ENCODE data around the gene TRIM69.
A peak's percentile ranks its signal among the peaks of the same experiment; 100 is the strongest.
"Not testable (repeated sequence)": the region's sequence is repeated elsewhere in the genome, so short reads cannot be mapped to it uniquely, and the experiment has no call there.

The TRIM69 gene

GRCh38 chr15:44743454-44743853 is 7.1 kb downstream of the TRIM69 start:
- DNase-seq (ENCODE audit: low spot score): not testable (repeated sequence)

DNA sequence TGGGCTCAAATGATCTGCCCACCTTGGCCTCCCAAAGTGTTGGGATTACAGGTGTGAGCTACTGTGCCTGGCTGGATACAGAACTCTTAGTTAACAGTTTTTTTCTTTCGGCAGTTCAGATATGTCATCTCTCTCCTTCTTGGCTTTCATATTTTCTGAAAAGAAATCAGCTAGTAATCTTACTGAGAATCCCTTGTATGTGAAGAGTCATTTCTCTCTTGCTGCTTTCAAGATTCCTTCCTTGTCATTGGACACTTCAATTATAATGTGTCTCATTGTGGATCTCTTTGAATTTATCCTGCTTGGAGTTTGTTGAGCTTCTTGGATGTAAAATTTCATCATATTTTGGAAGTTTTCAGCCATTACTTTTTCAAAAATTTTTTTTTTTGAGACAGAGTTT is 17.0 kb downstream of the TRIM69 start:
- no peak for DNase-seq (ENCODE audit: low spot score)

GRCh38 chr15:44763187-44763586 is 26.9 kb downstream of the TRIM69 start:
- DNase-seq (ENCODE audit: low spot score): no peak

- no peak for DNase-seq (ENCODE audit: low spot score)
Observed at GRCh38 chr15:44763848-44764247, 27.5 kb downstream of the TRIM69 start.

- no peak for DNase-seq (ENCODE audit: low spot score)
Observed at GRCh38 chr15:44765036-44765435, 28.7 kb downstream of the TRIM69 start.

GRCh38 chr15:44769521-44769920 is 33.2 kb downstream of the TRIM69 start:
- DNase-seq (ENCODE audit: low spot score): no peak

DNA sequence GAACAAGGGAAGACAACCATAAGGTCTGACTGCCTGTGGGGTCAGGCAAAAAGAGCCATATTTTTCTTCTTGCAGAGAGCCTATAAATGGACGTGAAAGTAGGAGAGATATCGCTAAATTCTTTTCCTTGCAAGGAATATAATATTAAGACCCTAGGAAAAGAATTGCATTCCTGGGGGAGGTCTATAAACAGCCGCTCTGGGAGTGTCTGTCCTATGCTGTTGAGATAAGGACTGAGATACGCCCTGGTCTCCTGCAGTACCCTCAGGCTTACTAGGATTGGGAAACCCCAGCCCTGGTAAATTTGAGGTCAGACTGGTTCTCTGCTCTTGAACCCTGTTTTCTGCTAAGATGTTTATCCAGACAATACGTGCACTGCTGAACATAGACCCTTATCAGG is 34.4 kb downstream of the TRIM69 start:
- DNase-seq (ENCODE audit: low spot score): not testable (repeated sequence)

DNA sequence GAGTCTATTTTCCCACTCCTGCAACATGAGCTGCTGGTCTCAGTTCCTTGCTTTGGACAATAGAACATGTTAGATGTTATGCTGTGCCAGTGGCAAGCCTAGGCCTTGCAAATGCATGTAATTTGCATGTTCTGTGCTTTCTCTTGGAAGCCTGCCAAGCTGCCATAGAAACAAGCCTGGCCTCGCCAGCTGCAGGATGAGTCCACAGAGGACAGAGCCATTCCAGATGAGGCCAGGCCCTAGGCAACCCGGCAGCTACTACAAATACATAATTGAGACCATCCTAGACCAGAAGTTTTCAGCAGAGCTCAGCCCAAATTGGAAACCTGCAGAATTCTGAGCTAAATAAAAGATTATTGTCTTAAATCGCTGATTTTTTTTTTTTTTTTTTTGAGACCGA is 39.6 kb downstream of the TRIM69 start:
- no peak for DNase-seq (ENCODE audit: low spot score)

DNA sequence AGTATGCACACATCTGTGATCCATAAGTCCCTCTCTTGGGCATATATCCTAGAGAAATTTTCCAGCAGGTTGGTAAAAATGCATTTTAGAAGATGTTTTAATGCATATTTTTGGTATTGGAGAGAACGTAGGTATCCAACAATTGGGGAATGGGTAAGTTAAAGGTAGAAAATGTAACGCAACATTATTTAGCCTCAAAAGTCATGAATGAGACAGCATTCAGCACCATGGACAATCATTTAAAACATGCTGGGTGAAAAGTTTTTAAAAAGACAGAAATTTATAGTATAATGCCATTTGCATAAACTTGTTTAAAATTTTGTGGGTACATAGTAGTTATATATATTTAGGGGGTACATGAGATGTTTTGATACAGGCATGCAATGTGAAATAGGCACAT is 43.4 kb downstream of the TRIM69 start:
- DNase-seq (ENCODE audit: low spot score): no peak

GRCh38 chr15:44780608-44781007 is 44.3 kb downstream of the TRIM69 start:
- no peak for DNase-seq (ENCODE audit: low spot score)

- no peak for DNase-seq (ENCODE audit: low spot score)
Observed at GRCh38 chr15:44781128-44781810, 44.9 kb downstream of the TRIM69 start.

DNA sequence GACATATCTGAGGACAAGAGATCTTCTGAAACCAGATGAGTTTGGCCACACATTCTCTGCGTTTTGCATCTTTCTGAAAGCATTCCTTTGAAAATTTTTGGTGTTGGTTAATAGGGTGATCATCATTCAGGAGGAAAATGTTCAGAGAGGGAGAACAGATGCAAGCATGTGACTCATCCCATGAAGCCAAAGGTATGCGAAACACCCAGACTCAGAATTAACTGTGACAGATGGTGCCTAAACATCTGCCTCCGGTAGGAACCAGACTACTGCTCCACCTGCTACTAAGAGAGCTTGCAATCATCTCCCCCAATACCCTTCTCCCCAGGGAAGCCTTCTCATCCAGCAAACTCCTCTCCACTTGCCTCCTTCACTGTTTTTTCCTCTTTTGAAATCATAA is 46.2 kb downstream of the TRIM69 start:
- DNase-seq (ENCODE audit: low spot score): no peak

- DNase-seq (ENCODE audit: low spot score): not testable (repeated sequence)
Observed at GRCh38 chr15:44784918-44785274, 48.6 kb downstream of the TRIM69 start.

- DNase-seq (ENCODE audit: low spot score): no peak
Observed at GRCh38 chr15:44788748-44789147, 52.4 kb downstream of the TRIM69 start.

DNA sequence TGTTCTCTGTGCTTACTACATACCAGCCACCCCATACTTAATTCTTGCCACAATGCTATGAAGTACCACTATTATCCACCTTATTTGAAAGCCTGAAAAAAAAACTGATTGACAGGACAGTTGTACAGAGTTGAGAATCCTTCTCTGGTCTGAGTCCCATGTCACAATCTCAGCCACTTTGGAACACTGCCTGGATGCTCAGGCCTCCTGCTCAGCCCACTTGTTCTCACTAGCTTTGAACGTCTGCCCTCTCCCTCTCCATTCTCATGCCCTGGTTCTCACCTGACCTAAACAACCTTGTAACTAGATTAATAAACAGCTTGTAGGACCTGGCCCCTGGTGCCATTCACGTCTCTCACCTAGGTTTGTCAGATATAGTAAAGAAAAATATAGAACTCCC is 53.9 kb downstream of the TRIM69 start:
- no peak for DNase-seq (ENCODE audit: low spot score)

- no peak for DNase-seq (ENCODE audit: low spot score)
Observed at GRCh38 chr15:44790656-44791055, 54.3 kb downstream of the TRIM69 start.

- no peak for DNase-seq (ENCODE audit: low spot score)
Observed at GRCh38 chr15:44792715-44793114, 56.4 kb downstream of the TRIM69 start.

- DNase-seq (ENCODE audit: low spot score): no peak
Observed at GRCh38 chr15:44794072-44794471, 57.7 kb downstream of the TRIM69 start.

DNA sequence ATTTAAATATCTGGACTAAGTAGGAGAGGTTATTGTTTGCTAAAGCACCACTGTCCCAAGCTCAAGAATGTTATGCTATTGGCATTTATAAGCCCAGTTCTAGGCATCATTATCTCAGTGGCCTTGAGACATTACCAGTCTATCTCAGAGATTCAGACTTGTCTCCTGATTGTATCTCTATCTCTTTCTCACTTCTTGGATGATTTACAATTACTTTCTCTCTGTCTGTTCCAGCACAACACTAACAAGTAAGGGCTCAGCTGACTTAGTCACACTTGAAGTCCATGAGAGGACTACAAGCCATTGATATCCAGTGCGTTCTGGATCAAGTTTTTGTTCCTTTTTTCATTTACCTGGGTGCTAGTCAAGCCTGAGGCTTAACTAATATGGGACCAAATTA is 60.2 kb downstream of the TRIM69 start:
- no peak for DNase-seq (ENCODE audit: low spot score)

GRCh38 chr15:44798826-44799225 is 62.5 kb downstream of the TRIM69 start:
- peak; percentile 17 for DNase-seq (ENCODE audit: low spot score)

DNA sequence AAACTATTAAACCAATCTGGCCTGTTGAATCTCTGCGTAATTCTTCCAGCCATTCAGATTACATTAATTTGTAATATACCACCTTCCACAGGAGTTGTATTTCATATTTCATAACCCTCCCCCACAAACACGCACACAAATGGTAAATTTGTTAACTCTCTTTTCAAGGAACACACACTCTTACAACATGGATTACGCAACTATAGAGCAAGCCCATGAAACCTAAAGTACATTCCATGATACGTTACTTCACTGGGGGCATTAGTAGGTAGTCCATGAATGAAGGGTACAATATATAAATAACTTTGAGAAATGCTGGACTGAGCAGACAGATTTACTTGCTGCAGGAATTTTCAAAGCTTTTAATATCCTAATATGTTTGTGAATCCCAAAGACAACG is 65.0 kb downstream of the TRIM69 start:
- DNase-seq (ENCODE audit: low spot score): no peak

DNA sequence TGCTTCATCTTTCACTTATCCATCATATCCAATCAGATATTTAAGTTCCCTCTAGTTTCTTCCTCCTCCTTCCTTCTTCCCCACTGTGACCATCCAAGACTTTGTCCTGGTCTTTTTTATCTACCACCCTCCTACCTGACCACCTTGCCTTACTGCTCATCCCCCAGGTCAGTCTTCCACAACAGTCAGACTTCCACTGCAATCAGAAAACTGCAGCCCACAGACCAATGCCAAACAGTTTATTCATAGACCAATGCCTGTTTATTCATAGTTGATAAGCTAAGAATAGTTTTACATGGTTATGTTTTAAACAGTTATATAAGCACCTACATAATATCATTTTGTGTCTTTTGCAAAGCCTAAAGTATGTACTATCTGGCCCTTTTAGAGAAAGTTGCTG is 65.5 kb downstream of the TRIM69 start:
- no peak for DNase-seq (ENCODE audit: low spot score)

DNA sequence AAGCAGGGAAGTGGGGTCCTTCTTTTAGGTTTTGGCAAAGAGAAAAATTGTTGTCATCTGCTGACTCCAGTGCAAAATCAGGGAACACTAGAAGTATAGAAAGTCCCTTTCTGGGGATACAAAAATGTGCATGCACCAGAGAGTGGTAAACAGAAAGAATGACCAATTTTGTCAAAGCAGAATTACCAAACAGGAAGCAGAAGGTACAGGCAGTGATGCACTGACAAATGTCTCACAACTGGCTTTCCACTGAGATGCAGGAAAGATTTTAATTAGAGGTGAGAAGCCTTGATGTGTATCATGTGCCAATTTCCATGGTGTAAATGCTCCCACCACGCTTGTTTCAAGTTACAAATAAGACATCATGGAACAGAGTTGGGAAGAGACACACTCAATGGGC is 66.0 kb downstream of the TRIM69 start:
- DNase-seq (ENCODE audit: low spot score): no peak

GRCh38 chr15:44804298-44805046 is 68.1 kb downstream of the TRIM69 start:
- DNase-seq (ENCODE audit: low spot score): no peak
